BE2C (cell line): ENCODE results near the gene ZNF101. TPM values are rescaled to one million over a fixed set of nuclear protein-coding genes. Genes with fewer than 3 reads are reported as not detected.
A peak's percentile ranks its signal among the peaks of the same experiment; 100 is the strongest.

ENCODE experiments used
- DNase-seq: peaks from one replicate; pipeline ENCODE4 v3.0.0-alpha.2; 2020
- H3K27me3 ChIP-seq: fragments of 250-450 bp; sonication (Bioruptor Pico); 2 replicates; pipeline ENCODE4 v1.5.1; 2020; ENCODE audit warnings: mild to moderate bottlenecking
- H3K36me3 ChIP-seq: fragments of 250-450 bp; sonication (Bioruptor Pico); 2 replicates; pipeline ENCODE4 v1.5.1; 2020; ENCODE audit warnings: mild to moderate bottlenecking
- H3K4me1 ChIP-seq: fragments of 250-450 bp; sonication (Bioruptor Pico); 2 replicates; pipeline ENCODE4 v1.5.1; 2020
- H3K4me3 ChIP-seq: 2 replicates; pipeline ENCODE4 v1.5.1; 2011; ENCODE audit warnings: low read depth, low read length
- H3K9me3 ChIP-seq: fragments of 250-450 bp; sonication (Bioruptor Pico); 2 replicates; pipeline ENCODE4 v1.5.1; 2020
- polyA plus RNA-seq: library from polyadenylated mRNA; unstranded; fragments of >200 nt; gene quantifications from one replicate; pipeline ENCODE4 v1.2.1, GENCODE V29; 2012; ENCODE audit warnings: low read depth, missing spikeins; ENCODE audit not compliant: insufficient read length, insufficient read depth
- TF ChIP-seq, protein P1 (sequence below): IDR thresholded peaks from 2 replicates; pipeline ENCODE4 v1.5.1; 2012; ENCODE audit warnings: mild to moderate bottlenecking, low read depth, low read length

ZNF101 gene
- 2.8 TPM for polyA plus RNA-seq

DNA sequence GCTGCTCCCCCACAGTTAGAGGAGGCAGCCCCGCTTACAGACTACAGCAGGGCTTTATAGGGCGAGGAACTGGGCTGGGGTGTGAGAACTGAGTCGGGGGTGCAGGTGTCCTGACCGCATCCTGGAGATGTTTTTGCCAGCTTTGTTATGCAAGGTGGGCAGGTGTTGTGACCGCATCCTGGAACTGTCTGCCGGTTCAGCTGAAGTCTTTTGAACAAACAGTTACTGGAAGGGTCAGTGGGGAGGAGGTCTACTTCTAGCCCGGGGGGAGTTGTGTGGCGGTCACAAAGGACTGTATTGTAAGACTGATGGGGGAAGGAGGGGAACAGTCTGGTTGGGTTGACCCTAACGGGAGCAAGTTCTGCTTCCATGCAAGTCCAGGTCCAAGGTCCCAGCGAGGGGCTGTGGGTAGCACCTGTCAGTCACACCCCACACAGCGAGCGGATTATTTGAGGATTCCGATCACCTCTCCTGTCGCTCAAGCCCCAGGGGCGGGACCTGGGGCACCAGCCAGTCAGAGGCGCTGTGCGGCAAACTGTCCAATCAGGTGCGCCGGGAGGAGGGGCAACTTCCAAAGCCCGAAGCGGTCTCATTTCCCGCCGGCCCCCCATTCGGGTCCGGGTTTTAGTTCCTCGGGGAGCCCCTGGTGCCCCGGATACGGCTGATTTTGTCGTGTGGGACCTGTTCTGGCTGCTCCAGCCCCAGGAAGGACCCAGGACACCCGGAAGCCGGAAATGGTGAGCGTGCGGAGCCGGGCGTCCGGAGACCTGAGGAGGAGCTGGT lies at the start of gene ZNF101:
TSS of gene ZNF101 (plus strand) at position 610 of the 783 bp plus-strand sequence. CDS start at position 735, 125 bp downstream.
- H3K36me3 ChIP-seq = no peaks in the 10 kb centered on the region; the same call in 1 of the 2 replicates
- TF ChIP-seq, protein P1, sequence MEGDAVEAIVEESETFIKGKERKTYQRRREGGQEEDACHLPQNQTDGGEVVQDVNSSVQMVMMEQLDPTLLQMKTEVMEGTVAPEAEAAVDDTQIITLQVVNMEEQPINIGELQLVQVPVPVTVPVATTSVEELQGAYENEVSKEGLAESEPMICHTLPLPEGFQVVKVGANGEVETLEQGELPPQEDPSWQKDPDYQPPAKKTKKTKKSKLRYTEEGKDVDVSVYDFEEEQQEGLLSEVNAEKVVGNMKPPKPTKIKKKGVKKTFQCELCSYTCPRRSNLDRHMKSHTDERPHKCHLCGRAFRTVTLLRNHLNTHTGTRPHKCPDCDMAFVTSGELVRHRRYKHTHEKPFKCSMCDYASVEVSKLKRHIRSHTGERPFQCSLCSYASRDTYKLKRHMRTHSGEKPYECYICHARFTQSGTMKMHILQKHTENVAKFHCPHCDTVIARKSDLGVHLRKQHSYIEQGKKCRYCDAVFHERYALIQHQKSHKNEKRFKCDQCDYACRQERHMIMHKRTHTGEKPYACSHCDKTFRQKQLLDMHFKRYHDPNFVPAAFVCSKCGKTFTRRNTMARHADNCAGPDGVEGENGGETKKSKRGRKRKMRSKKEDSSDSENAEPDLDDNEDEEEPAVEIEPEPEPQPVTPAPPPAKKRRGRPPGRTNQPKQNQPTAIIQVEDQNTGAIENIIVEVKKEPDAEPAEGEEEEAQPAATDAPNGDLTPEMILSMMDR = no peak
- no peaks in the 10 kb centered on the region for H3K4me1 ChIP-seq
- DNase-seq = peak; percentile 94
- no peaks in the 10 kb centered on the region for H3K27me3 ChIP-seq
- H3K9me3 ChIP-seq = no peaks in the 10 kb centered on the region
- H3K4me3 ChIP-seq = peak within 1 kb of the TSS; percentile 93

DNA sequence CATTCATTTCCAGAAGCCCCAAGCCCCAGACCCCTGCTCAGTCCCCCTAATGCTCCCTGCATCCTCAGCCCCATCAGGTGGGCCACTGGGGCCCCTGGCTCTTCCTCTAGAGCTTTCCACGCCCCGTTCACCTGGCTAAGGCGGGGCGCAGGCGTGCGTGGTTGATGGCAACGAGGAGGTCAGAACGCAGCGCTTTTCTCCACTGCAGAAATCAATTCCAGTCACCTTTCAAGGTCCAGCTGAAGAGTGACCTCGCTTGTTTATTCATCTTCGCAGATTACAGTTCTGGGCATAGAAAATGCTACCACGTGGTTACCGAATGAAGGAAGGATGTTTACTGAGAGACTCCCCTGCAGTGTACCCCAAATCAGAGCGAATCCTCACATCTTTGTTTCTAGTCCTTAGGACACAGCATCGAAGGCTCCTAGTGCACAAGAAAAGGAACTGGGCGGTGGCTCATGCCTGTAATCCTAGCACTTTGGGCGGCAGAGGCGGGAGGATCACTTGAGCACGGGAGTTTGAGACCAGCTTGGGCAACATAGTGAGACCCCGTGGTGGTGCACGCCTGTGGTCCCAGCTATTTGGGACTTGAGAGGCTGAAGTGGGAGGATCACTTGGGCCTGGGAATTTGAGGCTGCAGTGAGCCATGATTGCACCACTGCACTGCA lies 49.3 kb upstream of the ZNF101 start:
- TF ChIP-seq, protein P1 = no peak

DNA sequence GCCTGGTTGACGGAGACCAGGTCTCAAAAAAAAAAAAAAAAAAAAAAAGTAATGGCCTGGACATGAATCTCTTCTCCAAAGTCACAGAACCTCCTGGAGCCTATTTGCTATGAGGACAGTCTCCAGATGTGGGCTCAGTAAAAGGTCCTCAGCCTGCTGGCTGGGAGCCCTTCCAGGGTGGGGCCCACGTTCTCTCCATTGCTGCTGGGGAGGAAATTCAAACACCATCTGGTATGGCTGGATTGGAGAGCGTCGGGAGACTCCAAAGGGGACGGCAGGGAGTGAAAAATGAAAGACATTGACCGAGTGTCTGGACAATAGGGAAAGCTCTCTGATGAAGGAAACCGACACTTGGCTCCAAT lies 48.8 kb upstream of the ZNF101 start:
- Histone ChIP-seq H3K27me3 (no peaks in the 10 kb centered on the region), H3K36me3 (no peaks in the 10 kb centered on the region), H3K4me1 (no peaks in the 10 kb centered on the region), H3K9me3 (peaks cover 4% of the 10 kb centered on the region; the same call in 1 of the 2 replicates), H3K4me3 (no peak overlapping the region)
- TF ChIP-seq, protein P1 = no peak
- DNase-seq = no peak

More for the DNA sequence above, 49.3 kb upstream of the ZNF101 start:
- no peaks in the 10 kb centered on the region for H3K4me1 ChIP-seq
- no peaks in the 10 kb centered on the region for H3K27me3 ChIP-seq
- peaks cover 4% of the 10 kb centered on the region; the same call in 1 of the 2 replicates for H3K9me3 ChIP-seq
- no peak for DNase-seq
- H3K4me3 ChIP-seq = no peak overlapping the region
- H3K36me3 ChIP-seq = no peaks in the 10 kb centered on the region

DNA sequence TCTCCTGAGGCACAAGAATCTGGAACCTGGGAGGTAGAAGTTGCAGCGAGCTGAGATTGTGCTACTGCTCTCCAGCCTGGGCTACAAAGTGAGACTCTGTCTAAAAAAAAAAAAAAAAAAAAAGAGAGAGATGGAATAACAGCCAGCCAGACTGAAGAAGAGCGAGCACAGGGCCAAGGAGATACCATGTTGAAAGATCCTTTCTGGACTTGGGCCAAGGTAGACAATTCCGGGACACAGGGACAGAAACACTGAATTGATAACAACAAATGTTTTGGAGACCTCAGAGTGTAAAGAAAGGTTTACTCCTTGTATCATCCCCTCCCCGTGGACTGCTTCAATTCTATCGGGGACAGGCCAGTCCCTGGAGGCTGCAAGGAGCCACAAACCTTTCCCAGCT lies 45.3 kb upstream of the ZNF101 start:
- H3K4me1 ChIP-seq = no peaks in the 10 kb centered on the region
- TF ChIP-seq, protein P1 = no peak
- H3K36me3 ChIP-seq = no peaks in the 10 kb centered on the region
- no peak overlapping the region for H3K4me3 ChIP-seq
- H3K9me3 ChIP-seq = no peaks in the 10 kb centered on the region; the same call in 1 of the 2 replicates
- H3K27me3 ChIP-seq = peaks cover 8% of the 10 kb centered on the region
- DNase-seq = no peak

DNA sequence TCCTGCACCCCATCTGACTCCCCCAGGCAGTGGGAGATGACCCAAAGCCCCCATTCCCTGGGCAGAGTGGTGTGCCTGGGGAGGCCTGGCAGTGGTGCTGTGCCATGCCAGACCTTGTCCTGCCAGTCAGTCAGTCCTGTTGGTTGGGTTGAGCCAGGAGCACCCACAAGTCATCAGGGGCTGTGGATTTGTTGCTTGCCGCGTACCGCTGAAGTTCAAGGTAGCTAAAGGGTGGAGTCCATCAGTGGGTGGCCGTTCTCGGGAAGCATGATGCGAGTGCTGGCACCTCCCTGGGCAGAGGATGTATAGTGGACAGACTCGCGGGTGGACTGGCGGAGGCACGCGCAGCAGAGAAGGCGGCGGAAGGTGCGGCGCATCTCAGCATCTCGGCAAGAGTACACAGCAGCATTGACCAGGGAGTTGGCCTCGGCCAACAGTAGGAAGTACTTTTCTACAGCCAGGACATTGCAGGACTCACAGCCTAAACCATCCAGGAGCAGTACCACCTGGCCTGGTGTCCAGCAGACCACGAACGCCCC lies 44.5 kb upstream of the ZNF101 start:
- Histone ChIP-seq H3K9me3 (no peaks in the 10 kb centered on the region; the same call in 1 of the 2 replicates), H3K4me1 (no peaks in the 10 kb centered on the region), H3K4me3 (no peak overlapping the region), H3K27me3 (peaks cover 11% of the 10 kb centered on the region), H3K36me3 (no peaks in the 10 kb centered on the region)
- TF ChIP-seq, protein P1 = no peak
- no peak for DNase-seq
